ENCODE measurements around the gene AFF2. TPM values are rescaled to one million over a fixed set of nuclear protein-coding genes. Genes with fewer than 3 reads are reported as not detected.

The AFF2 gene
- total RNA-seq, 1 experiment from 2014 or later: 0.16 TPM

DNA sequence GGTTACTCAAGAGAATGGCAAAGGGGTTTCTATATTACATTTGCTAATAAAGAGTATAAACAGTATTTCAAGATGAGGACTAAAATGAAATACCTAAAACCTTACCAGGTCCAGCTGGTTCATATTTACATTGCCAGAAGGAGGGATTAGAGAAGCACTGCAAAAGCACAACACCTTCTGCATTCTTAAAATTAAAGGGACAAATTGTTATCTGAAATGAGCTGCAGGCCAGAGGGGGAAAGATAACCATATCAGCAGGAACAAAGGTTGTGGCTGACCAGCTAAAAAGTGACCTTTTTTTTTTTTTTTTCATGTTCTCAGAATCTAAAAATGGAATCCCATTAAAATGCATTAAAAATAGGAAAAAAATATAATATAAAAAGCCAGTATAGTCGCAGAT, 39.7 kb downstream of the AFF2 start:
- Histone ChIP-seq H3K4me3 (ENCODE audit: low read depth, low read length) (no peak overlapping the region), H3K36me3 (ENCODE audit: control insufficient read depth, insufficient read depth, low read length) (no peaks in the 10 kb centered on the region), H3K9me3 (no peaks in the 10 kb centered on the region), H3K4me1 (peaks cover 7% of the 10 kb centered on the region; the same call in 1 of the 2 replicates), H3K27me3 (replicated peaks; ENCODE audit: control insufficient read depth, insufficient read depth, low read length) (no peaks in the 10 kb centered on the region)
- TF ChIP-seq CTCF (IDR thresholded peaks at IDR 0.05; ENCODE audit: insufficient read depth in 1 of 2, low read depth in 1 of 2, low read length in 1 of 2, severe bottlenecking in 1 of 2, unreplicated experiment in 1 of 2): no peak
- H3K27ac Mint-ChIP-seq (ENCODE audit: unreplicated experiment): no peak overlapping the region
- no peaks in the 10 kb centered on the region for H3K36me3 Mint-ChIP-seq (ENCODE audit: insufficient read depth, unreplicated experiment)
- DNase-seq: no peak
- H3K4me3 Mint-ChIP-seq (ENCODE audit: unreplicated experiment): no peak overlapping the region
- POLR2A ChIA-PET: interaction anchor here (0.6 kb wide), 1 partner anchor 137 kb away, joined by 5 read pairs; no protein-coding TSS in a partner anchor
- no peaks in the 10 kb centered on the region for H3K9me3 Mint-ChIP-seq (ENCODE audit: unreplicated experiment)
- no TSS peak for BruUV-seq (replicated peaks)
- no peaks in the 10 kb centered on the region for H3K27me3 Mint-ChIP-seq (ENCODE audit: insufficient read depth, unreplicated experiment)
- H3K4me1 Mint-ChIP-seq (ENCODE audit: low read depth, unreplicated experiment): no peaks in the 10 kb centered on the region
- CTCF ChIA-PET: interaction anchor here (0.7 kb wide), 1 partner anchor 15 kb away, joined by 3 read pairs; no protein-coding TSS in a partner anchor
- intact Hi-C loops (cut with micrococcal nuclease; ENCODE audit: unreplicated experiment): no loop called here

DNA sequence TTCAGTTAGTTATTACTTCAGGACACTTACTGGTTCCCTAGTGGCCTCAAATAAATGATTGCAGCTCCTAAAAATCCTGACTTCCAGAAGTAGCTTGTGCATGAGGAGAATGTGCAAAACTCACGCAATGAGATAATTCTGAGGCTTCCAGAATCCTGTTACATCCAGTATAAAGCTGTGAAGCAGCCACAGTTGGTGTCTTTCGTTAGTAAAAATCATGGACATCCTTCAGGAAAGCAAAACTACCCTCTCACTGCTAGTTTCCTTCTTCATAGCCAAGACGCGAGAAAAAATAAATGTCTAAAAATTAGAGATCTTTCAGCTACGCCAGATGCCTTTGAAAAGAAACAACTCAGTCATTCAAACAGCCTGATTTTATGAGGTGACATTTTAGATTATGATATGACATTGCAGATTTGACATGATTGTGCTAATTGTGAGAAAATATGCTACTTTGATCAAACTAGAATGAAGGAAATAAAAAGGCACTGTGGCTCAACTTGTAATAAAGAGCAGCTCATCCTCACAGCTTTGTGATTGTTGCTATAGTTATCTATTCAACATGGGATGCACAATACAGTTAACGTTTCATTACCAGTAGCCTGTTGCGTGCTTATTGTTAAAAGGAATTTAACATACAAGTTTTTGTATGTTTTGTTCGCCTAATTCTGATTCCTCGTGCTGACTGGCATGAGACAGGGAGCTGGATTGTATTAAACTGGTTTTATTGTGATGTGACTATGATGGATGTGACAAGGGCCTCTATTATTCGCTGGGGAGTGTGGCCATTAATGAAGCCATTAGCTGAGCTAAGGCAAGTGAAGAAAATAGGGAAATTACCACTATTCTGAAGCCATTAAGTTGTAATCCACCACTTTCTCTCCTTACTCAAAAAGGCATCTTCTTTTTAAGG, 40.5 kb downstream of the AFF2 start:
- no TSS peak for BruUV-seq (replicated peaks)
- DNase-seq: no peak
- Histone ChIP-seq H3K9me3 (no peaks in the 10 kb centered on the region), H3K36me3 (ENCODE audit: control insufficient read depth, insufficient read depth, low read length) (no peaks in the 10 kb centered on the region), H3K4me3 (ENCODE audit: low read depth, low read length) (no peak overlapping the region), H3K27me3 (replicated peaks; ENCODE audit: control insufficient read depth, insufficient read depth, low read length) (no peaks in the 10 kb centered on the region), H3K4me1 (peaks cover 7% of the 10 kb centered on the region; the same call in 1 of the 2 replicates)
- Mint-ChIP-seq H3K36me3 (ENCODE audit: insufficient read depth, unreplicated experiment) (no peaks in the 10 kb centered on the region), H3K9me3 (ENCODE audit: unreplicated experiment) (no peaks in the 10 kb centered on the region), H3K27me3 (ENCODE audit: insufficient read depth, unreplicated experiment) (no peaks in the 10 kb centered on the region), H3K4me1 (ENCODE audit: low read depth, unreplicated experiment) (no peaks in the 10 kb centered on the region), H3K27ac (ENCODE audit: unreplicated experiment) (no peak overlapping the region), H3K4me3 (ENCODE audit: unreplicated experiment) (no peak overlapping the region)
- TF ChIP-seq CTCF (IDR thresholded peaks at IDR 0.05; ENCODE audit: insufficient read depth in 1 of 2, low read depth in 1 of 2, low read length in 1 of 2, severe bottlenecking in 1 of 2, unreplicated experiment in 1 of 2): no peak
- intact Hi-C loops (cut with micrococcal nuclease; ENCODE audit: unreplicated experiment): no loop called here
- ChIA-PET CTCF (interaction anchor here (0.7 kb wide), 1 partner anchor 16 kb away, joined by 3 read pairs; no protein-coding TSS in a partner anchor), POLR2A (no interaction called here)

DNA sequence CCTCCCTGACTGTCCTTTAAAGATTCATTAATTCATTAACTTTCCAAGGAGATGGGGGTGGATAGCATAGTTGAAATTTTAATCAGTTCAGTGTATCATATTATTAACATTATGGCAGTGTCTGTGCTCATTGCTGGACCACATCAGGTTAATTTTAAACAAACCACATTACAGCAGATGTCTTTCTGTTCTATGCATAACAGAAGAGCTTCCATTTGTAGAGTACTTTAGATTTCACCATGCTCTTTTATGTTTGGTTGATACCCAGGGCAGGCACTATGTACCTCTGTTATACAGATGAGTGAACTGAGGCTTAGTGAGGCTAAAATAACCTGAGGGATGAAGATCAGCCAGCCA, 41.1 kb downstream of the AFF2 start:
- no peaks in the 10 kb centered on the region for H3K27me3 ChIP-seq (replicated peaks; ENCODE audit: control insufficient read depth, insufficient read depth, low read length)
- intact Hi-C loops (cut with micrococcal nuclease; ENCODE audit: unreplicated experiment): no loop called here
- no peaks in the 10 kb centered on the region for H3K36me3 ChIP-seq (ENCODE audit: control insufficient read depth, insufficient read depth, low read length)
- POLR2A ChIA-PET: no interaction called here
- CTCF ChIA-PET: no interaction called here
- DNase-seq: no peak
- H3K4me1 ChIP-seq: peaks cover 7% of the 10 kb centered on the region; the same call in 1 of the 2 replicates
- no peak overlapping the region for H3K27ac Mint-ChIP-seq (ENCODE audit: unreplicated experiment)
- no peaks in the 10 kb centered on the region for H3K36me3 Mint-ChIP-seq (ENCODE audit: insufficient read depth, unreplicated experiment)
- no TSS peak for BruUV-seq (replicated peaks)
- no peak overlapping the region for H3K4me3 Mint-ChIP-seq (ENCODE audit: unreplicated experiment)
- no peak for TF ChIP-seq CTCF (IDR thresholded peaks at IDR 0.05; ENCODE audit: insufficient read depth in 1 of 2, low read depth in 1 of 2, low read length in 1 of 2, severe bottlenecking in 1 of 2, unreplicated experiment in 1 of 2)
- no peaks in the 10 kb centered on the region for H3K4me1 Mint-ChIP-seq (ENCODE audit: low read depth, unreplicated experiment)
- H3K4me3 ChIP-seq (ENCODE audit: low read depth, low read length): no peak overlapping the region
- no peaks in the 10 kb centered on the region for H3K27me3 Mint-ChIP-seq (ENCODE audit: insufficient read depth, unreplicated experiment)
- H3K9me3 Mint-ChIP-seq (ENCODE audit: unreplicated experiment): no peaks in the 10 kb centered on the region
- no peaks in the 10 kb centered on the region for H3K9me3 ChIP-seq
